G401 (cell line): ENCODE results near the gene KDSR. TPM values are rescaled to one million over a fixed set of nuclear protein-coding genes. Genes with fewer than 3 reads are reported as not detected.
A peak's percentile ranks its signal among the peaks of the same experiment; 100 is the strongest.

Experiments
- DNase-seq: peaks from one replicate; pipeline ENCODE4 v3.0.0-alpha.2; 2015; ENCODE audit warnings: low spot score
- in situ Hi-C: cut with HindIII; loops from 2 replicates; pipeline ENCODE4 v1.10.0; 2016; ENCODE audit warnings: low sequenced_read_pairs, mixed read lengths
- total RNA-seq: library from RNA; depleted of rRNA; stranded (reverse); fragments of >200 nt; shearing (Covaris generic); gene quantifications from 2 replicates; pipeline ENCODE4 v1.2.3, GENCODE V29; 2014; rRNA removed

Gene KDSR, protein sequence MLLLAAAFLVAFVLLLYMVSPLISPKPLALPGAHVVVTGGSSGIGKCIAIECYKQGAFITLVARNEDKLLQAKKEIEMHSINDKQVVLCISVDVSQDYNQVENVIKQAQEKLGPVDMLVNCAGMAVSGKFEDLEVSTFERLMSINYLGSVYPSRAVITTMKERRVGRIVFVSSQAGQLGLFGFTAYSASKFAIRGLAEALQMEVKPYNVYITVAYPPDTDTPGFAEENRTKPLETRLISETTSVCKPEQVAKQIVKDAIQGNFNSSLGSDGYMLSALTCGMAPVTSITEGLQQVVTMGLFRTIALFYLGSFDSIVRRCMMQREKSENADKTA
- 23.3 and 27.1 TPM in 2 replicates for total RNA-seq

- peak; percentile 88 for DNase-seq
- in situ Hi-C loops = no loop called here
These were observed at the start of gene KDSR for GRCh38 chr18:63367053-63367953. KDSR (minus strand) TSS chr18:63367206; CDS start chr18:63367118, 88 bp downstream.

GRCh38 chr18:63412953-63413352 lies 45.9 kb upstream of the KDSR start:
- DNase-seq = no peak
- in situ Hi-C loops = no loop called here

GRCh38 chr18:63410792-63411191 lies 43.8 kb upstream of the KDSR start:
- DNase-seq = no peak
- in situ Hi-C loops = no loop called here

- no peak for DNase-seq
- in situ Hi-C loops = no loop called here
These were observed 42.3 kb upstream of the KDSR start for GRCh38 chr18:63409301-63409700.

DNA sequence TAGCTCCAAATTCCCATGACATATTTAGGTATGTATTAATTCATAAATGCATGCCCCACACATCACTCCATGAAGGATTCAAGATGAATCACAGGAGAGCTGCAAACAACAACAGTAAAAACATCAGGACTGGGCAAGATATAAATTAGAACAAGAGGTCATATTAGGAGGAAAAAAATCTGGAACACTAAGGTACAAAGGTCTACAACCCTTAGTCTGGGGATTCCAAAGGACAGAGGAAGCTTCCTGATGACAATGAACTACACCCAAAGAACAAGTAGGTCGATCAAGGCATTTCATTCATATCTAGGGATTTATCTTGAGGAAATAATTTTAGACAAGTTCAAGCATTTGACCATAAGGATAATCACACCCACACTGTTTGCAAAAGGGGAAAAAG lies 40.7 kb upstream of the KDSR start:
- in situ Hi-C loops = no loop called here
- DNase-seq = no peak

GRCh38 chr18:63405986-63406385 lies 39.0 kb upstream of the KDSR start:
- in situ Hi-C loops = no loop called here
- peak; percentile 18 for DNase-seq

GRCh38 chr18:63402246-63403162 lies 35.5 kb upstream of the KDSR start:
- DNase-seq = no peak
- in situ Hi-C loops = no loop called here

GRCh38 chr18:63399300-63399699 lies 32.3 kb upstream of the KDSR start:
- DNase-seq = no peak
- in situ Hi-C loops = no loop called here

DNA sequence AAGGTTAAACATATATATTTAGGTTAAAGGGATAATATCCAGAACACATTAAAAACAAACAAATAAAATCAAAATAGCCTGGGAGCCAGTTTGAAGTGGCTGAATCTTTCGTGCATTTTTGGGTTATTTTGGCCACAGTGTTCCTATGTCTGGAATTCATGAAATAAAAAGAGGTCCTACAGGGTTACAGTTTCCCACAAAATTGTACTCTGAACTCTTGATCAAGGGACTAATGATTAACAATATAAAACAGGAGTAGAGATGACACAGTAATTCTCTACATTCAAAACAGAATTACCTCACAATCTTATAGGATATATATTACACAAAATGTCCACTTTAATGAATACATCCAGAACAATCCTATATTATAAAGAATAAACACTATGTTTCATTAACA lies 30.3 kb upstream of the KDSR start:
- DNase-seq = no peak
- in situ Hi-C loops = no loop called here

- no peak for DNase-seq
- in situ Hi-C loops = no loop called here
These were observed 28.5 kb upstream of the KDSR start for GRCh38 chr18:63395503-63395902.

- in situ Hi-C loops = no loop called here
- no peak for DNase-seq
These were observed 27.9 kb upstream of the KDSR start for GRCh38 chr18:63394954-63395353.

- DNase-seq = no peak
- in situ Hi-C loops = no loop called here
These were observed 20.9 kb upstream of the KDSR start for GRCh38 chr18:63387861-63388260.

DNA sequence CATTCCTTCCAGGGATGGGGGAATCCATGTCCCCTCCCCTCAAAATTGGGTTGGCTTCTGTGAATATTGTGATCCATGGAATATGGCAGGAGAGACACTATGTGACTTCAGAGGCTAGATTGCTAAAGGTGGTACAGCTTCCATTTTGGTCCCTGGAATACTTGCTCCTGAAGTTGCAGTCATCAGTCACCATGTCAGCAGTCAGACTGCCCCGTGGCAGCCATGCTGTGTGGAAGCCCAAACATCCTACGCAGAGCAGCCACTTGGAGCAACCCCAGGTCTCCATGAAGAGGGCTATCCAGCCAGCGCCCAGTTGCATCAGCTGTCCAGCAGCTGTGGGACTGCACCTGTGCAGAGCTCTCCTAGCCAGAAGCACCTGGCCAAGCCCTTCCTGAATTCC lies 15.8 kb upstream of the KDSR start:
- in situ Hi-C loops = no loop called here
- DNase-seq = no peak

DNA sequence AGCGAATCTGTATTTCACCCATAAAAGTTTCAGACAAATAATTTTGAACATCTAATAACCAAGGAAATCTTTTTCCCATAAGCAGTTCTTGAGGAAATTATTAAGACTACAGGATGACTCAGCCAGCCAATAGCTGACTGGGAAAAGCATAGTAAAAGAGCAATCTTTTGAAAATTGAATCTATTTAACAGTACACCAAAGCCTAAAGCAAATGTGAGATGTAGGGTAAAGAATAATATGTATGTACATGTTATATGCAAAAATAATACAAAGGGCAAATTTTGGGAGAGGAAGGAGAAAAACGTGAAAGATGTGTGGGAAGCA lies 12.6 kb upstream of the KDSR start:
- in situ Hi-C loops = no loop called here

GRCh38 chr18:63378919-63379638 lies 12.1 kb upstream of the KDSR start:
- DNase-seq = no peak
- in situ Hi-C loops = no loop called here

More for the DNA sequence above, 12.6 kb upstream of the KDSR start:
- DNase-seq = no peak

- DNase-seq = no peak
- in situ Hi-C loops = no loop called here
These were observed 10.4 kb upstream of the KDSR start for GRCh38 chr18:63377275-63377980.

DNA sequence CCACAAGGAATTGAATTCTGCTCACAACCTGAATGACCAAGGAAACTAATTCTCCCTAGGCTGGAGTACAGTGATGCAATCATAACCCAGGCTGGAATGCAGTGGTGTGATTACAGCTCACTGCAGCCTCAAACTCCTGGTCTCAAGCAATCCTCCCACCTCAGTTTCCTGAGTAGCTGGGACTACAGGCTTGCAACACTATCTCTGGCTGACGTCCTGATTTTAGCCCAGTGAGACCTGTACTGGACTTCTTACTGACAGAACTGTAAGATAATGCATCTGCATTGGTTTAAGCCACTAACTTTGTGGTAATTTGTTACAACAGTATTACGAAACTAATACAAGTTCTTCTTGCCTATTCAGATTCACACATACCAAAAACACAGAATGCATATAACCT lies 9.5 kb upstream of the KDSR start:
- DNase-seq = no peak
- in situ Hi-C loops = no loop called here

GRCh38 chr18:63374540-63374939 lies 7.5 kb upstream of the KDSR start:
- DNase-seq = no peak
- in situ Hi-C loops = no loop called here
